ENCODE measurements around the gene PIK3C2G. TPM values are rescaled to one million over a fixed set of nuclear protein-coding genes. Genes with fewer than 3 reads are reported as not detected.

Gene PIK3C2G
- total RNA-seq, 3 donors from 2014 or later, result 0.23 to 0.43 (median 0.32) TPM

DNA sequence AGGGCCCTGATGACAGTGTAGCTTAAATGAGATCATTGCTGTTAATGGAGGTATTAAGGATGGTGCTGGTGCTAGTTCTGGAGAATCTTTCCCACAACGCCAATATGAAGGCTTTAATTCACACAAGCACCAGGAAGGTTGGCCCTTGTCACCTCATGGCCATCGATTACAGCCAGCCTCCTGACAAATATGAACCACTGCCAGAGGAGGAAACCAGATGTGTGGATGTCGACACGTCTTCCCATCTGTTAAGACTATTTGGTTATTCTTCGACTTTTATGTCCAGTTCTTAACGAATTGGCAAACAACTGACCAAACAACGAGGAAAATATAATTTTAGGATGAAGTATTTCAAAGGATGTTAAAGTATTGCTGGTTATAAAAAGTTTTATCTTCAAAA, 79.5 kb downstream of the PIK3C2G start:
- H3K9me3 ChIP-seq, result no peaks in the 10 kb centered on the region
- H3K36me3 ChIP-seq (ENCODE audit: low read depth), result no peaks in the 10 kb centered on the region
- TF ChIP-seq, protein P1, sequence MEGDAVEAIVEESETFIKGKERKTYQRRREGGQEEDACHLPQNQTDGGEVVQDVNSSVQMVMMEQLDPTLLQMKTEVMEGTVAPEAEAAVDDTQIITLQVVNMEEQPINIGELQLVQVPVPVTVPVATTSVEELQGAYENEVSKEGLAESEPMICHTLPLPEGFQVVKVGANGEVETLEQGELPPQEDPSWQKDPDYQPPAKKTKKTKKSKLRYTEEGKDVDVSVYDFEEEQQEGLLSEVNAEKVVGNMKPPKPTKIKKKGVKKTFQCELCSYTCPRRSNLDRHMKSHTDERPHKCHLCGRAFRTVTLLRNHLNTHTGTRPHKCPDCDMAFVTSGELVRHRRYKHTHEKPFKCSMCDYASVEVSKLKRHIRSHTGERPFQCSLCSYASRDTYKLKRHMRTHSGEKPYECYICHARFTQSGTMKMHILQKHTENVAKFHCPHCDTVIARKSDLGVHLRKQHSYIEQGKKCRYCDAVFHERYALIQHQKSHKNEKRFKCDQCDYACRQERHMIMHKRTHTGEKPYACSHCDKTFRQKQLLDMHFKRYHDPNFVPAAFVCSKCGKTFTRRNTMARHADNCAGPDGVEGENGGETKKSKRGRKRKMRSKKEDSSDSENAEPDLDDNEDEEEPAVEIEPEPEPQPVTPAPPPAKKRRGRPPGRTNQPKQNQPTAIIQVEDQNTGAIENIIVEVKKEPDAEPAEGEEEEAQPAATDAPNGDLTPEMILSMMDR (IDR thresholded peaks at IDR 0.05), result no peak
- DNase-seq, result no peak
- H3K4me1 ChIP-seq (ENCODE audit: low read depth), result peaks cover 12% of the 10 kb centered on the region
- intact Hi-C loops (cut with DNase I, micrococcal nuclease), result no loop called here
- no peak for ATAC-seq
- no peak overlapping the region for H3K4me3 ChIP-seq

DNA sequence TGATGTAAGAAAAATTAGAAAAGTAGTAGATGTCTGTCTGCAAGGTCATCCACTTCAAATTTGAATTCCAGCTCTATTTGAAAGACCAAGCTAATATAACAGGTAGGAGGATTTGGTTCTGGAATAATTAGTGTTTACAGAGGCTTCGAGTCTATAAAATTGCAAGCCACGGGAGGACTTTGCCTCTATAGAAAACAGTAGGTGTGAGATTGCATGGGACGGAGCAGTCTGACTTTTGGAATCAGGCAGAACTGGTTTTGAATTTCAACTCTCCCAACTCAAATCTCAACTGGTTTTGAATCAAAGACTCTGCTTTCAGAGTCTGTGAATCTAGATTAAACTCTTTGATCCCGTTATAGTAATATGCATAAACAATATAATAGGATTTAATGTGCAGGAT, 82.4 kb downstream of the PIK3C2G start:
- intact Hi-C loops (cut with DNase I, micrococcal nuclease), result no loop called here
- DNase-seq (peak in 1 of 3 donors; percentile 55), ATAC-seq (peak; percentile 95)
- Histone ChIP-seq H3K9me3 (no peaks in the 10 kb centered on the region), H3K4me1 (ENCODE audit: low read depth) (peaks cover 12% of the 10 kb centered on the region), H3K36me3 (ENCODE audit: low read depth) (no peaks in the 10 kb centered on the region), H3K4me3 (no peak overlapping the region)
- TF ChIP-seq, protein P1 (IDR thresholded peaks at IDR 0.05), result no peak

DNA sequence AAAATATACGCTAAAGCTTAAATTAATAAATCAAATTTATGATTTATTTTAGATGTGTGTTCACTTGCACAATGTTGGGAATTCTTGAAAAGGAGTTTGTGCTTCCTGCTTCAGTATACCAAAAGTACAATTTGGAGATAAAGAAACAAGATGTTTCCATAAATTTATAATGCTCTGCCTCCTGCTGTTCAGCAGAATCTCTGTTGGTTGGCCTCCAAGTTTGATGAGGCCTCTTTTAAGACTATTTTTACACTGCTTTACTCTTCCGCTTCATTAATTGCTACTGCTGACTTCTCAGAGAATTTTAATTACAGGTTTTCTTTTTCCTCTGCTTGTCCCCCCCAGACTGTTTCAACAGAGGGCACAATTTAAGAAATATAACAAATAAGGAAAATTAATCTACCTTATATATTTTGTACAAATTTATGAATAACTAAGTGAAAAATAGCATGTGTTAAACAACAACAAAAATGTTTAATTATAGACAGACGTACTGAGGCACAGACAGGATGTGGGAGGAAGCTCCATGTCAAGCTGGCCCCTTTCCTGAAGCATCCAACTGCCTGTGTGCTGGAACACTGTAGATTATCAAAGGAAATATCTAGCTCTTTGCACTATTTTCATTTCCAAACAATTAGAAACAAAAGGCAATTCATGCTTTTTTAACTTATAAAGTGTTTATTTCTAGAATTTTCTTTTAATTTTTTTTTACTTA, 83.9 kb downstream of the PIK3C2G start:
- DNase-seq (no peak), ATAC-seq (no peak)
- TF ChIP-seq, protein P1 (IDR thresholded peaks at IDR 0.05), result no peak
- Histone ChIP-seq H3K4me3 (no peak overlapping the region), H3K9me3 (no peaks in the 10 kb centered on the region), H3K36me3 (ENCODE audit: low read depth) (no peaks in the 10 kb centered on the region), H3K4me1 (ENCODE audit: low read depth) (peaks cover 12% of the 10 kb centered on the region)
- intact Hi-C loops (cut with DNase I, micrococcal nuclease), result no loop called here

DNA sequence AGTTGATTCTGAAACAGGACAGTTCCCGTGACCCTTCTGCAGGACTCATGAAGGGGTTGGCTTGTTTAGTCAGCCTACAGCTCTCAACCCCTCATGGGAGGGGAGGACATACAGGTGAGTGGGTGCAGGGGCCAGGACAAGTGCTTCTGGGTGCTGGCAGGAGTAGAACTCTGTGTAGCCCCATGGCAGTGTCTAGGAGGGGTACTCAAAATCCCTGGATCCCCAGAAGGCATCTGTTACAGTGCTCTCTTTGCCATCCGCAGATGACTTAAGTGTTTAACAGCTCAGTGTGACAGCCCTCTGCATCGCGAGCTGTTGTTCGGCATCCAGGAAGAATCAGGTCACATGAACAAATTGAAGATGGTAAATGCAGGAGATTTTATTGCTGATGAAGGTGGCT, 91.0 kb downstream of the PIK3C2G start:
- ATAC-seq (no peak), DNase-seq (no peak)
- Histone ChIP-seq H3K9me3 (no peaks in the 10 kb centered on the region), H3K4me3 (no peak overlapping the region), H3K36me3 (ENCODE audit: low read depth) (no peaks in the 10 kb centered on the region), H3K4me1 (ENCODE audit: low read depth) (no peaks in the 10 kb centered on the region)
- TF ChIP-seq, protein P1 (IDR thresholded peaks at IDR 0.05), result no peak
- intact Hi-C loops (cut with DNase I, micrococcal nuclease), result no loop called here

DNA sequence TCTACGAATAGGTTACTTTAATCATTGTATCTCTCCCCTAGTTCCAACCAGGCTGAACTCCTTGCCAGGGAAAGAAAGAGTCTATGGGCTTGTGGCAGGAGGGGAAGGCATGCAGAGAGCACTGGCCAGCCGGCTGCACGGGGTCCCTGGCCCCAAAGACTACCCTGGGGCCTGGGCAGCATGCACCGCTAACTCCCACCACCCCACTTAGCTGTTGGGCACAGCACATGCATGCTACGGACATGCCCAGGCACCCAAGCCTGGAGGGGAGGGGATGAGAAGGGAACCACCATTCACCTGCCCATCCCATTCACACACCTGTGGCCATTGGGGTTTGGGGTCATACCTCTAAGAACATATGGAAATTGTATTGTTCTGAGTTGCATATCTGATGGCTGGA, 94.1 kb downstream of the PIK3C2G start:
- TF ChIP-seq, protein P1 (IDR thresholded peaks at IDR 0.05), result no peak
- DNase-seq, result no peak
- intact Hi-C loops (cut with DNase I, micrococcal nuclease), result no loop called here
- no peaks in the 10 kb centered on the region for H3K36me3 ChIP-seq (ENCODE audit: low read depth)
- no peaks in the 10 kb centered on the region for H3K9me3 ChIP-seq
- no peak overlapping the region for H3K4me3 ChIP-seq
- ATAC-seq, result no peak
- H3K4me1 ChIP-seq (ENCODE audit: low read depth), result no peaks in the 10 kb centered on the region

Measured in mucosa of descending colon (tissue), 3 donors.